Measurements from ENCODE around the gene OR52E8.

DNA sequence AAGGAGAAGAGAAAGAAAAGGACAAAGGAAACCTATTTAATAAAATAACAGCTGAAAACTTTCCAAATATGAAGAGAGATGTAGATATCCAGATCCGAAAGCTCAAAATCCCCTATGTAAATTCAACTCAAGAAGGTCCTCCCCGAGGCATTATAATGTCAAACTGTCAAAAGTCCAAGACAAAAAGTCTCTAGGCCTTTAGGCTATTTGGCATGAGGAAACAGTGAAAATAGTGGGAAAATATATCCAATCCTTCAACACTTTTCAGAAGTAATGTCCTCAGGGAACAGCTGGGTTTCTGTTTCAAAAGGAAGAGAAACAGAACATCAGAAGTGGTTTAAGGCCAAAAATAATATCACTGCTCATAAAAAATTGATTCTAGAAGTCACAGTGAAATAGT, 21.1 kb upstream of the OR52E8 start:
- TF ChIP-seq POLR2A (IDR thresholded peaks at IDR 0.05) (no peak), EP300 (IDR thresholded peaks at IDR 0.05) (no peak)
- TF ChIP-seq, protein P1, sequence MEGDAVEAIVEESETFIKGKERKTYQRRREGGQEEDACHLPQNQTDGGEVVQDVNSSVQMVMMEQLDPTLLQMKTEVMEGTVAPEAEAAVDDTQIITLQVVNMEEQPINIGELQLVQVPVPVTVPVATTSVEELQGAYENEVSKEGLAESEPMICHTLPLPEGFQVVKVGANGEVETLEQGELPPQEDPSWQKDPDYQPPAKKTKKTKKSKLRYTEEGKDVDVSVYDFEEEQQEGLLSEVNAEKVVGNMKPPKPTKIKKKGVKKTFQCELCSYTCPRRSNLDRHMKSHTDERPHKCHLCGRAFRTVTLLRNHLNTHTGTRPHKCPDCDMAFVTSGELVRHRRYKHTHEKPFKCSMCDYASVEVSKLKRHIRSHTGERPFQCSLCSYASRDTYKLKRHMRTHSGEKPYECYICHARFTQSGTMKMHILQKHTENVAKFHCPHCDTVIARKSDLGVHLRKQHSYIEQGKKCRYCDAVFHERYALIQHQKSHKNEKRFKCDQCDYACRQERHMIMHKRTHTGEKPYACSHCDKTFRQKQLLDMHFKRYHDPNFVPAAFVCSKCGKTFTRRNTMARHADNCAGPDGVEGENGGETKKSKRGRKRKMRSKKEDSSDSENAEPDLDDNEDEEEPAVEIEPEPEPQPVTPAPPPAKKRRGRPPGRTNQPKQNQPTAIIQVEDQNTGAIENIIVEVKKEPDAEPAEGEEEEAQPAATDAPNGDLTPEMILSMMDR (IDR thresholded peaks at IDR 0.05): no peak

Measured in gastroesophageal sphincter (tissue), 3 donors.